Panc1 (cell line): ENCODE data around the gene TMEM154. TPM values are rescaled to one million over a fixed set of nuclear protein-coding genes. Genes with fewer than 3 reads are reported as not detected.

ENCODE experiments used
- ATAC-seq: fragments of 200-7000 bp; cut with Tn5 transposase; 2 replicates; pipeline ENCODE4 v1.9.1; 2020; ENCODE audit warnings: mild to moderate bottlenecking, moderate library complexity
- BruUV-seq: library from RNA; stranded (reverse); fragments of 400-500 nt; replicated peaks from 2 replicates; lab custom pipeline; 2021; lab: Mats Ljungman, UMichigan
- CTCF ChIA-PET: fragments of 300-600 bp; sonication (Branson Sonifier 250); formaldehyde crosslinking; loops from one replicate; lab custom pipeline; 2022; ENCODE audit warnings: antibody characterized with exemption; lab: Charles Lee
- POLR2A ChIA-PET: fragments of 300-600 bp; sonication (Branson Sonifier 250); formaldehyde crosslinking; loops from one replicate; lab custom pipeline; 2022; ENCODE audit warnings: antibody characterized with exemption; lab: Charles Lee
- DNase-seq: peaks from one replicate; pipeline ENCODE4 v3.0.0-alpha.2; 2010; ENCODE audit warnings: low read depth, low spot score
- H3K27ac ChIP-seq: 2 replicates; pipeline ENCODE4 v1.5.1; 2011; ENCODE audit warnings: mild to moderate bottlenecking, low read length, inconsistent platforms
- H3K27me3 ChIP-seq: fragments of 200-500 bp; sonication (Bioruptor generic); 2 replicates; pipeline ENCODE4 v1.6.0; 2014; ENCODE audit warnings: low read length, inconsistent platforms; ENCODE audit not compliant: control insufficient read depth, insufficient read depth
- H3K36me3 ChIP-seq: fragments of 200-500 bp; sonication (Bioruptor generic); 2 replicates; pipeline ENCODE4 v1.5.1; 2014; ENCODE audit warnings: inconsistent platforms, mild to moderate bottlenecking, low read length, moderate library complexity; ENCODE audit not compliant: control insufficient read depth, insufficient read depth
- H3K4me1 ChIP-seq: 2 replicates; pipeline ENCODE4 v1.5.1; 2011; ENCODE audit warnings: inconsistent platforms, mild to moderate bottlenecking, low read length, moderate library complexity; ENCODE audit not compliant: control insufficient read depth, insufficient read depth
- H3K4me3 ChIP-seq, 2 experiments: 2 replicates each; pipeline ENCODE4 v1.5.1; 2011 to 2012; ENCODE audit warnings: low read depth in 2 of 2, low read length in 2 of 2, mild to moderate bottlenecking in 2 of 2, inconsistent platforms in 1 of 2, moderate library complexity in 1 of 2
- H3K9me3 ChIP-seq: fragments of 200-500 bp; sonication (Bioruptor generic); 2 replicates; pipeline ENCODE4 v1.5.1; 2014; ENCODE audit warnings: low read depth, mild to moderate bottlenecking, inconsistent platforms, low read length, moderate library complexity; ENCODE audit not compliant: control insufficient read depth, insufficient read depth
- POLR2AphosphoS5 ChIP-seq: IDR thresholded peaks from 2 replicates; pipeline ENCODE4 v1.6.1; 2012; ENCODE audit warnings: mild to moderate bottlenecking, low read depth, low read length, moderate library complexity
- SIN3A ChIP-seq: IDR thresholded peaks from 2 replicates; pipeline ENCODE4 v1.6.1; 2012; ENCODE audit warnings: low read depth, mild to moderate bottlenecking, low read length, moderate library complexity, borderline replicate concordance; ENCODE audit not compliant: insufficient read depth
- TCF7L2 ChIP-seq: IDR thresholded peaks from 2 replicates; pipeline ENCODE4 v1.6.1; 2011; ENCODE audit warnings: mild to moderate bottlenecking, low read depth, low read length, inconsistent platforms
- in situ Hi-C: cut with HindIII; loops from 2 replicates; pipeline ENCODE4 v1.10.0; 2016; ENCODE audit warnings: low sequenced_read_pairs, low pct_unique_long_range_greater_than_20kb
- intact Hi-C: fragments of 100-400 bp; cut with micrococcal nuclease; formaldehyde crosslinking; loops from one replicate; pipeline ENCODE4 v1.10.0; 2022; ENCODE audit not compliant: unreplicated experiment
- total RNA-seq: library from RNA; stranded (reverse); gene quantifications from one replicate; pipeline ENCODE4 v1.2.1, GENCODE V29; 2021; ENCODE audit not compliant: unreplicated experiment
- TF ChIP-seq, protein P1 (sequence below), 2 experiments: IDR thresholded peaks; 2 replicates each; pipeline ENCODE4 v1.6.1; 2011 to 2012; ENCODE audit warnings: low read depth in 2 of 2, control low read depth in 1 of 2, low read length in 1 of 2, mild to moderate bottlenecking in 1 of 2, moderate library complexity in 1 of 2; ENCODE audit not compliant: insufficient read depth in 1 of 2
- TF ChIP-seq, protein P2 (sequence below): fragments of 450-650 bp; IDR thresholded peaks from 2 replicates; pipeline ENCODE4 v1.5.1; 2017; ENCODE audit warnings: mild to moderate bottlenecking

The TMEM154 gene
- total RNA-seq, 1 experiment from 2014 or later, result 0.15 TPM

- Histone ChIP-seq H3K27ac (no peak overlapping the region), H3K9me3 (no peaks in the 10 kb centered on the region), H3K4me3 (no peak overlapping the region), H3K4me1 (no peaks in the 10 kb centered on the region), H3K36me3 (no peaks in the 10 kb centered on the region), H3K27me3 (no peaks in the 10 kb centered on the region)
- ATAC-seq (no peak), DNase-seq (no peak)
- in situ Hi-C loops (no loop called here), intact Hi-C loops (no loop called here)
- BruUV-seq, result no TSS peak
- TF ChIP-seq POLR2AphosphoS5 (no peak), TCF7L2 (no peak), SIN3A (no peak)
- TF ChIP-seq, protein P1, sequence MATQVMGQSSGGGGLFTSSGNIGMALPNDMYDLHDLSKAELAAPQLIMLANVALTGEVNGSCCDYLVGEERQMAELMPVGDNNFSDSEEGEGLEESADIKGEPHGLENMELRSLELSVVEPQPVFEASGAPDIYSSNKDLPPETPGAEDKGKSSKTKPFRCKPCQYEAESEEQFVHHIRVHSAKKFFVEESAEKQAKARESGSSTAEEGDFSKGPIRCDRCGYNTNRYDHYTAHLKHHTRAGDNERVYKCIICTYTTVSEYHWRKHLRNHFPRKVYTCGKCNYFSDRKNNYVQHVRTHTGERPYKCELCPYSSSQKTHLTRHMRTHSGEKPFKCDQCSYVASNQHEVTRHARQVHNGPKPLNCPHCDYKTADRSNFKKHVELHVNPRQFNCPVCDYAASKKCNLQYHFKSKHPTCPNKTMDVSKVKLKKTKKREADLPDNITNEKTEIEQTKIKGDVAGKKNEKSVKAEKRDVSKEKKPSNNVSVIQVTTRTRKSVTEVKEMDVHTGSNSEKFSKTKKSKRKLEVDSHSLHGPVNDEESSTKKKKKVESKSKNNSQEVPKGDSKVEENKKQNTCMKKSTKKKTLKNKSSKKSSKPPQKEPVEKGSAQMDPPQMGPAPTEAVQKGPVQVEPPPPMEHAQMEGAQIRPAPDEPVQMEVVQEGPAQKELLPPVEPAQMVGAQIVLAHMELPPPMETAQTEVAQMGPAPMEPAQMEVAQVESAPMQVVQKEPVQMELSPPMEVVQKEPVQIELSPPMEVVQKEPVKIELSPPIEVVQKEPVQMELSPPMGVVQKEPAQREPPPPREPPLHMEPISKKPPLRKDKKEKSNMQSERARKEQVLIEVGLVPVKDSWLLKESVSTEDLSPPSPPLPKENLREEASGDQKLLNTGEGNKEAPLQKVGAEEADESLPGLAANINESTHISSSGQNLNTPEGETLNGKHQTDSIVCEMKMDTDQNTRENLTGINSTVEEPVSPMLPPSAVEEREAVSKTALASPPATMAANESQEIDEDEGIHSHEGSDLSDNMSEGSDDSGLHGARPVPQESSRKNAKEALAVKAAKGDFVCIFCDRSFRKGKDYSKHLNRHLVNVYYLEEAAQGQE (IDR thresholded peaks at IDR 0.05; ENCODE audit: insufficient read depth in 1 of 2, low read depth in 2 of 2, low read length in 1 of 2), result no peak
- TF ChIP-seq, protein P2, sequence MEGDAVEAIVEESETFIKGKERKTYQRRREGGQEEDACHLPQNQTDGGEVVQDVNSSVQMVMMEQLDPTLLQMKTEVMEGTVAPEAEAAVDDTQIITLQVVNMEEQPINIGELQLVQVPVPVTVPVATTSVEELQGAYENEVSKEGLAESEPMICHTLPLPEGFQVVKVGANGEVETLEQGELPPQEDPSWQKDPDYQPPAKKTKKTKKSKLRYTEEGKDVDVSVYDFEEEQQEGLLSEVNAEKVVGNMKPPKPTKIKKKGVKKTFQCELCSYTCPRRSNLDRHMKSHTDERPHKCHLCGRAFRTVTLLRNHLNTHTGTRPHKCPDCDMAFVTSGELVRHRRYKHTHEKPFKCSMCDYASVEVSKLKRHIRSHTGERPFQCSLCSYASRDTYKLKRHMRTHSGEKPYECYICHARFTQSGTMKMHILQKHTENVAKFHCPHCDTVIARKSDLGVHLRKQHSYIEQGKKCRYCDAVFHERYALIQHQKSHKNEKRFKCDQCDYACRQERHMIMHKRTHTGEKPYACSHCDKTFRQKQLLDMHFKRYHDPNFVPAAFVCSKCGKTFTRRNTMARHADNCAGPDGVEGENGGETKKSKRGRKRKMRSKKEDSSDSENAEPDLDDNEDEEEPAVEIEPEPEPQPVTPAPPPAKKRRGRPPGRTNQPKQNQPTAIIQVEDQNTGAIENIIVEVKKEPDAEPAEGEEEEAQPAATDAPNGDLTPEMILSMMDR, result no peak
- CTCF ChIA-PET, result no interaction called here
- POLR2A ChIA-PET, result no interaction called here
Measured at GRCh38 chr4:152599095-152599494, 80.7 kb downstream of the TMEM154 start.

- Histone ChIP-seq H3K4me1 (no peaks in the 10 kb centered on the region), H3K9me3 (no peaks in the 10 kb centered on the region), H3K27me3 (no peaks in the 10 kb centered on the region), H3K27ac (no peak overlapping the region), H3K4me3 (no peak overlapping the region), H3K36me3 (no peaks in the 10 kb centered on the region)
- no TSS peak for BruUV-seq
- intact Hi-C loops (no loop called here), in situ Hi-C loops (no loop called here)
- POLR2A ChIA-PET, result no interaction called here
- DNase-seq (no peak), ATAC-seq (no peak)
- no peak for TF ChIP-seq POLR2AphosphoS5
- TF ChIP-seq SIN3A, result no peak
- CTCF ChIA-PET, result no interaction called here
Measured at GRCh38 chr4:152598454-152598853, 81.3 kb downstream of the TMEM154 start.

- DNase-seq, result no peak
- in situ Hi-C loops (no loop called here), intact Hi-C loops (no loop called here)
- Histone ChIP-seq H3K4me3 (no peak overlapping the region), H3K4me1 (0 out of 2 replicates have a peak, but pooled peaks cover 2% of the 10 kb centered on the region), H3K27ac (no peak overlapping the region), H3K27me3 (no peaks in the 10 kb centered on the region), H3K36me3 (no peaks in the 10 kb centered on the region), H3K9me3 (no peaks in the 10 kb centered on the region)
- TF ChIP-seq, protein P1 (IDR thresholded peaks at IDR 0.05; ENCODE audit: insufficient read depth in 1 of 2, low read depth in 2 of 2, low read length in 1 of 2), result no peak
- ATAC-seq, result no peak
- ChIA-PET CTCF (no interaction called here), POLR2A (no interaction called here)
- BruUV-seq, result no TSS peak
Measured at GRCh38 chr4:152594978-152595925, 84.5 kb downstream of the TMEM154 start.
